SK-N-MC (cell line): Measurements from ENCODE around the gene AK4.

Source experiments
- DNase-seq: peaks from one replicate; pipeline ENCODE4 v3.0.0-alpha.2; 2011; ENCODE audit warnings: low read depth, low spot score
- H3K27ac ChIP-seq: fragments of 200-600 bp; sonication (generic); 2 replicates; pipeline ENCODE4 v1.5.1; 2016; ENCODE audit warnings: mixed run types
- H3K36me3 ChIP-seq: fragments of 200-600 bp; sonication (generic); 2 replicates; pipeline ENCODE4 v1.6.1; 2017; ENCODE audit warnings: antibody characterized with exemption, low read length, mixed read lengths; ENCODE audit not compliant: insufficient read depth
- H3K4me3 ChIP-seq: fragments of 200-600 bp; sonication (generic); 2 replicates; pipeline ENCODE4 v1.5.1; 2016
- H3K9ac ChIP-seq: fragments of 200-600 bp; sonication (generic); 2 replicates; pipeline ENCODE4 v1.8.0; 2017; ENCODE audit warnings: mixed run types, mixed read lengths; ENCODE audit not compliant: insufficient read length
- H3K9me3 ChIP-seq: fragments of 200-600 bp; sonication (generic); 2 replicates; pipeline ENCODE4 v1.6.1; 2017; ENCODE audit warnings: low read depth, mild to moderate bottlenecking, antibody characterized with exemption, low read length, moderate library complexity, mixed read lengths
- EZH2 ChIP-seq: fragments of 200-600 bp; sonication (generic); IDR thresholded peaks from one replicate; pipeline ENCODE4 v1.6.1; 2017; ENCODE audit warnings: antibody characterized with exemption
- FOXP2 ChIP-seq: optimal IDR thresholded peaks from 2 replicates; pipeline ENCODE3; 2011; ENCODE audit warnings: mild to moderate bottlenecking, moderate library complexity; ENCODE audit not compliant: insufficient read depth; ENCODE audit errors: extremely low read length, control extremely low read depth
- POLR2AphosphoS5 ChIP-seq: IDR thresholded peaks from 2 replicates; pipeline ENCODE4 v1.6.1; 2012; ENCODE audit warnings: mild to moderate bottlenecking, low read depth, low read length, borderline replicate concordance

The AK4 gene

GRCh38 chr1:65148548-65149350, 746 bp downstream of the AK4 start:
- TF ChIP-seq FOXP2 (no peak), EZH2 (no peak), POLR2AphosphoS5 (no peak)
- Histone ChIP-seq H3K9me3 (no peaks in the 10 kb centered on the region), H3K4me3 (peak overlapping the region; percentile 91), H3K27ac (peak overlapping the region; percentile 50; the same call in 1 of the 2 replicates), H3K36me3 (no peaks in the 10 kb centered on the region), H3K9ac (peak overlapping the region; percentile 61)
- no peak for DNase-seq

- H3K9ac ChIP-seq = peak overlapping the region; percentile 61
- peak overlapping the region; percentile 91 for H3K4me3 ChIP-seq
- H3K36me3 ChIP-seq = no peaks in the 10 kb centered on the region
- H3K9me3 ChIP-seq = no peaks in the 10 kb centered on the region
- peak overlapping the region; percentile 50; the same call in 1 of the 2 replicates for H3K27ac ChIP-seq
- peak; percentile 32 for DNase-seq
- TF ChIP-seq EZH2 = no peak
- no peak for TF ChIP-seq FOXP2
- TF ChIP-seq POLR2AphosphoS5 = no peak; the same call in 1 of the 2 replicates
Measured at GRCh38 chr1:65149351-65150107, 1.5 kb downstream of the AK4 start.

GRCh38 chr1:65150108-65150463, 2.1 kb downstream of the AK4 start:
- TF ChIP-seq FOXP2 = no peak
- no peak for TF ChIP-seq POLR2AphosphoS5
- no peak for TF ChIP-seq EZH2
- Histone ChIP-seq H3K36me3 (no peaks in the 10 kb centered on the region), H3K9ac (no peak overlapping the region), H3K4me3 (peak overlapping the region; percentile 91), H3K27ac (no peak overlapping the region), H3K9me3 (no peaks in the 10 kb centered on the region)
- no peak for DNase-seq

GRCh38 chr1:65150583-65151263, 2.7 kb downstream of the AK4 start:
- Histone ChIP-seq H3K4me3 (no peak overlapping the region), H3K9me3 (no peaks in the 10 kb centered on the region), H3K27ac (no peak overlapping the region), H3K9ac (no peak overlapping the region), H3K36me3 (no peaks in the 10 kb centered on the region)
- no peak for DNase-seq
- TF ChIP-seq POLR2AphosphoS5 (no peak), EZH2 (no peak), FOXP2 (no peak)

GRCh38 chr1:65151641-65152040, 3.6 kb downstream of the AK4 start:
- no peak overlapping the region for H3K9ac ChIP-seq

GRCh38 chr1:65153635-65154034, 5.6 kb downstream of the AK4 start:
- TF ChIP-seq EZH2 (no peak), POLR2AphosphoS5 (no peak), FOXP2 (no peak)
- no peaks in the 10 kb centered on the region for H3K36me3 ChIP-seq
- no peak for DNase-seq
- no peak overlapping the region for H3K4me3 ChIP-seq
- H3K9ac ChIP-seq = no peak overlapping the region
- H3K9me3 ChIP-seq = no peaks in the 10 kb centered on the region
- H3K27ac ChIP-seq = no peak overlapping the region

More at GRCh38 chr1:65151641-65152040, 3.6 kb downstream of the AK4 start:
- Histone ChIP-seq H3K36me3 (no peaks in the 10 kb centered on the region), H3K9me3 (no peaks in the 10 kb centered on the region), H3K4me3 (no peak overlapping the region), H3K27ac (no peak overlapping the region)
- DNase-seq = no peak
- no peak for TF ChIP-seq EZH2
- no peak for TF ChIP-seq FOXP2
- TF ChIP-seq POLR2AphosphoS5 = no peak

- no peak overlapping the region for H3K4me3 ChIP-seq
- TF ChIP-seq EZH2 = no peak
- TF ChIP-seq FOXP2 = no peak
- TF ChIP-seq POLR2AphosphoS5 = no peak
- no peaks in the 10 kb centered on the region for H3K9me3 ChIP-seq
- no peak overlapping the region for H3K27ac ChIP-seq
- no peaks in the 10 kb centered on the region for H3K36me3 ChIP-seq
- H3K9ac ChIP-seq = no peak overlapping the region
- DNase-seq = no peak
Measured at GRCh38 chr1:65156910-65157545, 9.0 kb downstream of the AK4 start.
